ENCODE measurements around the gene CXorf65.

CXorf65 gene

GRCh38 chrX:71106427-71106826 lies at the start of gene CXorf65:
Gene CXorf65 (minus strand): TSS chrX:71106740. CDS start chrX:71106556, 184 bp downstream.
- no peak for DNase-seq (ENCODE audit: low read depth)

DNA sequence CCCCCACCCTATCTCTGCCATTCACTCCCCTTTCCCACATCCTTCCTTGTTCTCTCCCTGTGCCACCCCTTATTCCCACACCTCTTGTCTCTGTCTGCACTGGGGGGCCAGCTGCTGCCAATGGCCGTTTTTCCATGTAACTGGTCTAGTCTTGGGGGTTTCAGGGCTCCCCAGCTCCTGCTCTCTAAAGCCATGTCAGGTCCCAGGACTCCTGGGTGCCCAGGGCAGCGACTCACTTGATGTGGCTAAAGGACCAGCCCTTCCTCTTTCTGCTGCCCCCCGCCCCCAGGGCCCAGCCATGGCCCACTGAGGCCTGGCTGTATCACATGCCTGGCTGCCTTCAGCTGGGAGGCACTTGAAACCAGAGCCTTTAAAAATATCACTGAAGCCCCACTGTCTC lies 48.1 kb upstream of the CXorf65 start:
- DNase-seq (ENCODE audit: low read depth): no peak

- no peak for DNase-seq (ENCODE audit: low read depth)
These were observed 47.7 kb upstream of the CXorf65 start for GRCh38 chrX:71154196-71154595.

GRCh38 chrX:71151366-71151765 lies 44.8 kb upstream of the CXorf65 start:
- DNase-seq (ENCODE audit: low read depth): no peak

DNA sequence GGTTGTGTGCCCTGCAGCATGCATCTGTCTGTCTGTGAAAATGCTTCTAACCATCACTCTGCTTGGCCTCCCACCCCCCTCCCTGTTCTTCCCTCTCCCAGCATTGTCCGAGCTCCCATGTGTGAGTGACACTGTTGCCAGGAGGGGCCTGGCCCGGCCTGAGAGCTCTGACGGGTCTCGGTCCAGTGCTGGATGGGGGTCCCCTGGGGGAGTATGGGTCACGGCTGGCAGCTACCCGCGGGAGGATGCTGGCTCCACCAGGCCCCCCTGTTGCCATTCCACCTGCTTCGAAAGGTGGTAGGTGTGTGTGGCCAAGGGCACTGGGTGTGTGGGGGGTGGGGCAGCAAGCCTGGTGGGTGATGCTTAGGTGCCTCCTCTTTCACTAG lies 41.7 kb upstream of the CXorf65 start:
- no peak for DNase-seq (ENCODE audit: low read depth)

DNA sequence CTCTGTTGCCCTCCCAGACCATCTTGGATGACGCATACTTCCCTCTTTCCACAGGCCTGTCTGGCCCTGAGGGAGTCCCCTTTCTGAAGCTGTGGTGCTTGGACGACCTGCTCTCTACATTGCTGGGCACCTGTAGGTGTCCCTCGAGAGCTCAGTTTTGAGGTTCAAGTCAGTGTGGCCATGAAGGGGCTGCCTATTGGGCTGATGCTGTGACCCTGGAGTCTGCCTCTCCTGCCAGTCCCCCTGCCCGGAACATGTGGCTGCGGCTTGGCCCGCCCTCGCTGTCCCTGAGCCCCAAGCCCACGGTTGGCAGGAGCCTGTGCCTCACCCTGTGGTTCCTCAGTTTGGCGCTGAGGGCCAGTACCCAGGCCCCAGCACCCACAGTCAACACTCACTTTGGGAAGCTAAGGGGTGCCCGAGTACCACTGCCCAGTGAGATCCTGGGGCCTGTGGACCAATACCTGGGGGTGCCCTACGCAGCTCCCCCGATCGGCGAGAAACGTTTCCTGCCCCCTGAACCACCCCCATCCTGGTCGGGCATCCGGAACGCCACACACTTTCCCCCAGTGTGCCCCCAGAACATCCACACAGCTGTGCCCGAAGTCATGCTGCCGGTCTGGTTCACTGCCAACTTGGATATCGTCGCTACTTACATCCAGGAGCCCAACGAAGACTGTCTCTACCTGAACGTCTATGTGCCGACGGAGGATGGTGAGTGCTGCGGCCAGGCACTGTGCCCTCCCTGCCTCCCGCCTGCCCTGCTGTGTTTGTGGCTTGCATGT lies 41.1 kb upstream of the CXorf65 start:
- no peak for DNase-seq (ENCODE audit: low read depth)

- no peak for DNase-seq (ENCODE audit: low read depth)
These were observed 38.1 kb upstream of the CXorf65 start, which contains the start of gene NLGN3 for GRCh38 chrX:71144651-71145050. Gene NLGN3 (plus strand): TSS chrX:71144841. CDS start chrX:71147750, 2,909 bp downstream.

DNA sequence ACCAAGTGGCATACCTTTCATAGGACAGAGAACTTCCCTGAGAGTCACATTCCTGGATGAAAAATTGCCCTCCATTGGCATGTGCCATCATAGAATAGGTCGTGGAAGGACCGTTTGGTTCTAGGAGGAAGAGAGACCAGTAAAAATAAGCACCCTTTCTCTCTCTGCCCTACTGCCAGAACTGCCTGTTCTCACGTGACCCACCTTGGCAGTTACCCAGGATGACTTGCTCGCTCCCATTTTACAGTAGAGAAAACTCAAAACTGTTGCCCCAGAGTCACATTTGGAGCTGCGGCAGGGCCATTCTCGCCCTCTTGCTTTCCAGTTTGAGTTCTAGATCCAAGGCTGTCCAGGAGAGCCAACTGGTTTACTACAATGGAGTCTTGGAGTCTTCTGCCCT lies 37.0 kb upstream of the CXorf65 start:
- no peak for DNase-seq (ENCODE audit: low read depth)

- DNase-seq (ENCODE audit: low read depth): no peak
These were observed 33.9 kb upstream of the CXorf65 start for GRCh38 chrX:71140440-71140839.

GRCh38 chrX:71131510-71131909 lies 25.0 kb upstream of the CXorf65 start:
- no peak for DNase-seq (ENCODE audit: low read depth)

GRCh38 chrX:71128915-71129765 lies 22.6 kb upstream of the CXorf65 start:
- peak; percentile 59 for DNase-seq (ENCODE audit: low read depth)

GRCh38 chrX:71128166-71128833 lies 21.8 kb upstream of the CXorf65 start:
- no peak for DNase-seq (ENCODE audit: low read depth)

- DNase-seq (ENCODE audit: low read depth): no peak
These were observed 12.5 kb upstream of the CXorf65 start for GRCh38 chrX:71118985-71119535.

GRCh38 chrX:71118032-71118984 lies 11.8 kb upstream of the CXorf65 start, which contains the start of gene MED12:
Gene MED12 (plus strand): TSS chrX:71118596. CDS start chrX:71118755, 159 bp downstream.
- peak; percentile 65 for DNase-seq (ENCODE audit: low read depth)

DNA sequence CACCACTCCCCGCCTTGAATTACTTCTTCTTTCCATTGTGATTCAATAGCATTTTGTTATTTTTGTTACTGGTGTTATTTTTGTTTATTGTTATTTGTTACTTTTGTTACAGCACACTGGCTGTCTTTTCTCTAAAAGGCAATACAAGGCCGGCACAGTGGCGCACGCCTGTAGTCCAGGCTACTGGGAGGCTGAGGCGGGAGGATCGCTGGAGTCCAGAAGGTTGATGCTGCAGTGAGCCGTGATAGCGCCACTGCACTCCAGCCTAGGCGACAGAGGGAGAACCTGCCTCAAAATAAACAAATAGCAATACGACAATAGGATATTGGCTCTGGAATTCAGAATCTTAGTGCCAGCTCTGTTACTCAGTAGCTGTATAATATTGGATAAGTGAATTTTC lies 10.8 kb upstream of the CXorf65 start:
- no peak for DNase-seq (ENCODE audit: low read depth)

DNA sequence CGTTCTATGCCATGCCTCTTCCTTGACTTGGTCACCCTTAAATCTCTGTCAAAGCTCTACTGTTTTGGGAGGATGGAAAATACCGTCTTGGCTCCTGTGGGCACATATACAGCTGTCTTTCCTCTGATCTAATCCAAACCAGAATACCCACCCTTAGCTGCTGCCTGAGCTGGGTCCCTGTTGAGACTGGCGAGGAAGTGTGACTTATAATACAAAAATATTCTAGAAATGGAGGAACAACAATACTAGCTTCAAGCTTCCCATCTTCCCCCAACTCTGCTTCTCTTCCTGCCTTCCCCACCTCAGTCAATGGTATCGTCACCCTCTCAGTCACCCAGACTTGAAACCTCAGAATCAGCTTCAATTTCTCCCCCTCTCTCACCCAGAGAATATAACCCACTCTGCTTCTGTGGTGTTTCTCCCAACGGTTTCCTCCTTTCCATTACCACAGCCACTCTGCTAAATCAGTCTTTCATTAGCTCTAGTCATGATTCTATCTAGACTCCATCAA lies 5.4 kb upstream of the CXorf65 start:
- DNase-seq (ENCODE audit: low read depth): no peak

DNA sequence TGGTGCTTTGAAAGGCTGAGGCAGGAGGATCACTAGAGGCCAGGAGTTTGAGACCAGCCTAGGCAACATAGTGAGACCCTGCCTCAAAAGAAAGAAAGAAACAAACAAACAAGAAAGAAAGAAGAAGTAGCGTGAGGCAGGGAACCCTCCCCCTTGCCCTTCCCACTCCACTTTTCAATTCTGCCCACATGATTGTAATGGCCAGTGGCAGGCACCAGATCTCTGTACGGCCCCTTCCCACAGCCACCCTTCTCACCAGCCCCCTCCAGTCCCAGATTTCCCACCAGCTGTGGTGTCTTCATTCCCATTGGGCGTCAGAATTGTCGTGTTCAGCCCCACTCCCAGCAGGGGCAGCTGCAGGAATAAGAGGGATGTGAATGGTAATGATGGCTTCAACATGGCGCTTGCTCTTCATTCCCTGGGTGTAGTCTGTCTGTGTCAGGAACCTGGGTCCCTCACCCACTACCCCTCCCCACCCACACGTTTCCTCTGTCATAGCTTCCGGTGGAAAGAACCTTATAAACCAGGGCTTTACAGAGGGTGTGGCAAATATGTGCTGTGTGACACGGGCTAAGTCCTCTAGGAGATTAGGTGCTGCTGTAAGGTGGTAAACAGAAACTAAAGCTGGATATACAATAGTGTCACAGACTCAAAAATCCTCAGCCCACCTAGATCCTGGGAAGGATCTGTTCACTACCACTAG lies 4.8 kb upstream of the CXorf65 start, which contains the start of gene IL2RG:
Gene IL2RG, minus strand, starts transcription at position 437 of the 703 bp plus-strand sequence. Its CDS starts 38 bp downstream, at position 399.
- DNase-seq (ENCODE audit: low read depth): peak; percentile 65

- no peak for DNase-seq (ENCODE audit: low read depth)
These were observed 2.5 kb upstream of the CXorf65 start for GRCh38 chrX:71109051-71109450.

DNA sequence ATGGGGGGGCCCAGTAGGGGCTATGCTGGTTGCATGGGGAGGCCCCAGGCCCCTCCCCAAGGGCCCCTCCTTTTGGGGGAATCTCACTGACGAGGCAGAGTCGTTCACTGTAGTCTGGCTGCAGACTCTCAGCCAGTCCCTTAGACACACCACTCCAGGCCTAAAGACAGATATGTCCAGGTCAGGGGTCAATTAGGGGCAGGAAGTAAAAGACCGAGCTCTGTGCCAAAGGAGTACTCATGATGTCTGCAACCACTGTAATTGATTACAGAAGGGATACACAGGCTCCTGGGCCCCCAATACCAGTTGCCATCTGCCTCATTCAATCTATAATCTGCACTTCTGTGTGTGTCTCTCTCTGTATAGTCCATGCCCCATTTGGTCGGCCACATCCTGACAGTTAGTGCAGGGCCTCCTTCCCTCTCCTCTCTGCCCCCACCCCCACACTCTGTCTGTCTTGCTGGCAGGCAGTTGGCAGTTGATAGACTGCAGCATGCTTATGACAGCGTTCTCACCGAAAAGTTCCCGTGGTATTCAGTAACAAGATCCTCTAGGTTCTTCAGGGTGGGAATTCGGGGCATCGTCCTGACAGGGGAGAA lies 1.3 kb upstream of the CXorf65 start:
- no peak for DNase-seq (ENCODE audit: low read depth)

DNA sequence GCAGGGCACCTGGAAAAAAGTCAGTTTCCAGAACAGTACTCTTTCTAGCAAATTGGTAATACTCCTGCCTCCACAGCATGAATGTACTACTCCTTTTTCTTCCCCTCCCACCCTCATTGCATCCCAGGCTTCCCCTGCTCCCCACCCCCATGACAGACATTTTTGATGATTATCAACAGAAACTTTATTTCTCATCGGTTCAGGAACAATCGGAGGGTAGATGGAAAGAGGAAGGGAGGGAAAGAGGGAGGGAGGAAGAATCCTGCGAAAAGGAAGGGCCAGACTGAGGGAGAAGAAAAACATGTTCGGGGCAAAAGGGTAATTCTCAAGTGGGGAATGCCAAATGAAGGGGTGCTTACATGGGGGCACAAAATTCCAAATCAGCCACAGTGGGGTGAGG lies 705 bp upstream of the CXorf65 start:
- no peak for DNase-seq (ENCODE audit: low read depth)
